ENCODE results near the gene TMED10. TPM values are rescaled to one million over a fixed set of nuclear protein-coding genes. Genes with fewer than 3 reads are reported as not detected.

Gene TMED10
- total RNA-seq, 2 experiments from 2014 or later: 129 to 221 TPM

DNA sequence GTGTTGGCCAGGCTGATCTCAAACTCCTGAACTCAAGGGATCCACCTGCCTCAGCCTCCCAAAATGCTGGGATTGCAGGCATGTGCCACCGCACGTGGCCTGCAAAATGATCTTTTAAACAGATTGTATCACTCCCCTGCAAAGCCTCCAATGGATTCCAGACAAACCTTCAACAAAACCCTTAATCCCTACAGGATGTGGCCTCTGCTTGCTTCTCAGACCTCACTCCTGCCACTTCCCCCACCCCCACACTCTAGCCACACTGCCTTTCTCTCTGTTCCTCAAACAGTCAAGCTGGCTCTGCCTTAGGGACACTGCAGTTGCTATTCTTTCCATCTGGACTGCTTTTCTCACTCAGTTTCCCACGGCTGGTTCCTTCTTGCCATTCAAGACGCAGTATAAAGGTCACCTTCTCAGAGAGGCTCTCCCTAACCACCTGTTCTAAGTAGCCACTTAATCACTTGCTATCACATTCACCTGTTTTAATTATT, 47.3 kb upstream of the TMED10 start:
- Histone ChIP-seq H3K9me3 (ENCODE audit: low read length) (no peaks in the 10 kb centered on the region), H3K27ac (ENCODE audit: low read depth, low read length, poor library complexity, severe bottlenecking) (peak overlapping the region; percentile 51), H3K4me3 (ENCODE audit: low read depth, low read length, poor library complexity, severe bottlenecking) (peak overlapping the region; percentile 21), H3K9me2 (ENCODE audit: insufficient read depth, low read length) (no peaks in the 10 kb centered on the region), H4K20me1 (ENCODE audit: insufficient read depth, low read length) (no peaks in the 10 kb centered on the region), H3K79me2 (ENCODE audit: insufficient read depth, low read depth, low read length) (no peaks in the 10 kb centered on the region), H2AFZ (ENCODE audit: low read length) (peak overlapping the region; percentile 31; the same call in 1 of the 2 replicates), H3K4me1 (ENCODE audit: insufficient read depth, low read length, poor library complexity, severe bottlenecking) (peaks cover 49% of the 10 kb centered on the region), H3K4me2 (ENCODE audit: low read length) (peak overlapping the region; percentile 60), H3K36me3 (ENCODE audit: insufficient read depth, low read length) (no peaks in the 10 kb centered on the region)
- no TSS peak for BruUV-seq (replicated peaks)
- CTCF ChIA-PET (ENCODE audit: unreplicated experiment): interaction anchor here (1.0 kb wide), 1 partner anchor 16 kb away, joined by 3 read pairs; no protein-coding TSS in a partner anchor
- peak; percentile 79 for DNase-seq (ENCODE audit: low spot score)
- POLR2A ChIA-PET: interaction anchor here (0.6 to 2.4 kb wide), 3 partner anchors 35 to 60 kb away, joined by 3 to 6 read pairs (median 3); no protein-coding TSS in a partner anchor
- no peak for TF ChIP-seq EZH2phosphoT487 (IDR thresholded peaks at IDR 0.05; ENCODE audit: borderline replicate concordance, low read depth, low read length)
- TF ChIP-seq, protein P1, sequence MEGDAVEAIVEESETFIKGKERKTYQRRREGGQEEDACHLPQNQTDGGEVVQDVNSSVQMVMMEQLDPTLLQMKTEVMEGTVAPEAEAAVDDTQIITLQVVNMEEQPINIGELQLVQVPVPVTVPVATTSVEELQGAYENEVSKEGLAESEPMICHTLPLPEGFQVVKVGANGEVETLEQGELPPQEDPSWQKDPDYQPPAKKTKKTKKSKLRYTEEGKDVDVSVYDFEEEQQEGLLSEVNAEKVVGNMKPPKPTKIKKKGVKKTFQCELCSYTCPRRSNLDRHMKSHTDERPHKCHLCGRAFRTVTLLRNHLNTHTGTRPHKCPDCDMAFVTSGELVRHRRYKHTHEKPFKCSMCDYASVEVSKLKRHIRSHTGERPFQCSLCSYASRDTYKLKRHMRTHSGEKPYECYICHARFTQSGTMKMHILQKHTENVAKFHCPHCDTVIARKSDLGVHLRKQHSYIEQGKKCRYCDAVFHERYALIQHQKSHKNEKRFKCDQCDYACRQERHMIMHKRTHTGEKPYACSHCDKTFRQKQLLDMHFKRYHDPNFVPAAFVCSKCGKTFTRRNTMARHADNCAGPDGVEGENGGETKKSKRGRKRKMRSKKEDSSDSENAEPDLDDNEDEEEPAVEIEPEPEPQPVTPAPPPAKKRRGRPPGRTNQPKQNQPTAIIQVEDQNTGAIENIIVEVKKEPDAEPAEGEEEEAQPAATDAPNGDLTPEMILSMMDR (conservative IDR thresholded peaks at IDR 0.05; ENCODE audit: low read length): no peak
- intact Hi-C loops (cut with micrococcal nuclease; ENCODE audit: unreplicated experiment): loop anchor here (2.0 kb wide), 2 partner anchors 25 to 71 kb away; no protein-coding TSS in a partner anchor

DNA sequence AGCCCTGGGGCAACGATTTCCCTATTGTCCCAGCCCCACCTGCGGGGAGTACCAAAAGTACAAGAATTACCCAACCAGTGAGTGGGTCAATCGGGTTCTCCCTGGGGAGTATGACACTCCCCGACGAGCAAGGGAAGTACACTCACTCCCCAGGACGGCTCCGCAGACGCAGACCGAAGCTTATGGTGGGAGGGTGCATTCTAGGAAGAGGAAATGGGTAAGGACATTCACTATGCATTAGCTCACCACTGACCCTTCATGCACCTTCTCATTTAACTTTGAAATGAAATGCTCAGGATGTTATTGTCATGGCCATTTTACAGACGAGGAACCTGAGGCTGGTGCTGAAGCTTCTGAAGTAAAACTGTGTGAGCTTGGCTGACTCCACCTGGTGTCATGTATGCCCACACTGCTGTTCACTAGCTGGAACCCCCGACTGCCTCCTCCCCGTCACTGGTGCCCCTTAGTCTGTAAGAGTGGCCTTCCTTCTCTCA, 45.8 kb upstream of the TMED10 start:
- Histone ChIP-seq H3K4me2 (ENCODE audit: low read length) (peak overlapping the region; percentile 47), H4K20me1 (ENCODE audit: insufficient read depth, low read length) (no peaks in the 10 kb centered on the region), H3K9me2 (ENCODE audit: insufficient read depth, low read length) (no peaks in the 10 kb centered on the region), H3K27ac (ENCODE audit: low read depth, low read length, poor library complexity, severe bottlenecking) (peak overlapping the region; percentile 51), H3K4me3 (ENCODE audit: low read depth, low read length, poor library complexity, severe bottlenecking) (no peak overlapping the region), H3K9me3 (ENCODE audit: low read length) (no peaks in the 10 kb centered on the region), H3K4me1 (ENCODE audit: insufficient read depth, low read length, poor library complexity, severe bottlenecking) (peaks cover 35% of the 10 kb centered on the region), H2AFZ (ENCODE audit: low read length) (peak overlapping the region; percentile 54; the same call in 1 of the 2 replicates), H3K79me2 (ENCODE audit: insufficient read depth, low read depth, low read length) (no peaks in the 10 kb centered on the region), H3K36me3 (ENCODE audit: insufficient read depth, low read length) (no peaks in the 10 kb centered on the region)
- CTCF ChIA-PET (ENCODE audit: unreplicated experiment): interaction anchor here (0.6 to 0.8 kb wide), 2 partner anchors 20 to 39 kb away, joined by 3 read pairs; no protein-coding TSS in a partner anchor
- intact Hi-C loops (cut with micrococcal nuclease; ENCODE audit: unreplicated experiment): loop anchor here (2.0 kb wide), 2 partner anchors 27 to 73 kb away; no protein-coding TSS in a partner anchor
- BruUV-seq (replicated peaks): no TSS peak
- peak; percentile 69 for DNase-seq (ENCODE audit: low spot score)
- TF ChIP-seq, protein P1 (conservative IDR thresholded peaks at IDR 0.05; ENCODE audit: low read length): no peak
- no peak for TF ChIP-seq EZH2phosphoT487 (IDR thresholded peaks at IDR 0.05; ENCODE audit: borderline replicate concordance, low read depth, low read length)
- POLR2A ChIA-PET: interaction anchor here (0.5 to 0.9 kb wide), 5 partner anchors 22 to 1509 kb away, joined by 3 to 5 read pairs (median 4); no protein-coding TSS in a partner anchor

Measured in OCI-LY7 (cell line).